Activated CD4-positive, alpha-beta T cell treated with anti-CD3 and anti-CD28 coated beads for 4 hours (primary cell): ENCODE measurements around the gene EHBP1L1.

Source experiments
- DNase-seq, 2 donors: peaks; one replicate each; pipeline ENCODE4 v3.0.0-alpha.2; 2020

The EHBP1L1 gene

GRCh38 chr11:65547446-65548125, 28.3 kb upstream of the EHBP1L1 start:
- DNase-seq, result no peak

DNA sequence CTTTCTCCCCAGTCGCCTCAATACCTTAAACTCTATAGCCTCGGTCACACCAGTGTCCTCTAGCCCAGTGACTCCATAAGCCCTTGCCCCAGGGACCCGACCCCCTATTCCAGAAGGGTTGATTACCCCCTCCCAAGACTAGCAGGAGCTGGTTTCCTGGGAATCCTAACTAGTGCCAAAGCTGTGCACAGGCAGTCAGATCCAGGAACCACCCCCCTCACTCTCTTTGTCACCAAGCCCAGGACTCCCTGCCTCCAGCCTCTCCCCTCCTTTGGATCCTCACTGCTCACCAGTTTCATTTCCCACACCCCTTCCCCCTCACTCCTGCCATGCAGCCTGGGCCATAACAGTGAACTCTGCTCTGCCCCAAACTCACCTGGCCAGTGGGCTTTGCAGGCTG, 27.5 kb upstream of the EHBP1L1 start:
- no peak for DNase-seq

DNA sequence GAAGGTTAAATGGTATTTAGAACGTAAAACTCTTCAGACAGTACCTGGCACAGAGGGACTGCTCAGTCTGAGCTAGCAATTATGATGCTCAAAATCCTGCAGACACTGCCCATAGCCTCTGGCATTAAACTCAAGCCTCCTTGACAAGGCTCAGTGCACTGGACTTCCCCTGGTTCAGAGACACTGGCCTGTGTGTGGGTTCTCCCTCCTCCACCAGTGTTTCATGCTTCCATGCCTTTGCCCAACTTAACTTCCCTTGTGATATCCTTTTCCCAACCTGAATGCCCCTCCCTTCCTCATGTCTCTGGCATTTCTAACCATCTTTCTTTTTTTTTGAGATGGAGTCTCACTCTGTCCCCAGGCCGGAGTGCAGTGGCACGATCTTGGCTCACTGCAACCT, 26.8 kb upstream of the EHBP1L1 start:
- no peak for DNase-seq

GRCh38 chr11:65551572-65552387, 24.1 kb upstream of the EHBP1L1 start:
- DNase-seq, result peak; percentile 56 to 71

- DNase-seq, result no peak
Observed at GRCh38 chr11:65552388-65552951, 23.4 kb upstream of the EHBP1L1 start.

- peak; percentile 62 to 68 for DNase-seq
Observed at GRCh38 chr11:65553301-65554001, 22.4 kb upstream of the EHBP1L1 start.

DNA sequence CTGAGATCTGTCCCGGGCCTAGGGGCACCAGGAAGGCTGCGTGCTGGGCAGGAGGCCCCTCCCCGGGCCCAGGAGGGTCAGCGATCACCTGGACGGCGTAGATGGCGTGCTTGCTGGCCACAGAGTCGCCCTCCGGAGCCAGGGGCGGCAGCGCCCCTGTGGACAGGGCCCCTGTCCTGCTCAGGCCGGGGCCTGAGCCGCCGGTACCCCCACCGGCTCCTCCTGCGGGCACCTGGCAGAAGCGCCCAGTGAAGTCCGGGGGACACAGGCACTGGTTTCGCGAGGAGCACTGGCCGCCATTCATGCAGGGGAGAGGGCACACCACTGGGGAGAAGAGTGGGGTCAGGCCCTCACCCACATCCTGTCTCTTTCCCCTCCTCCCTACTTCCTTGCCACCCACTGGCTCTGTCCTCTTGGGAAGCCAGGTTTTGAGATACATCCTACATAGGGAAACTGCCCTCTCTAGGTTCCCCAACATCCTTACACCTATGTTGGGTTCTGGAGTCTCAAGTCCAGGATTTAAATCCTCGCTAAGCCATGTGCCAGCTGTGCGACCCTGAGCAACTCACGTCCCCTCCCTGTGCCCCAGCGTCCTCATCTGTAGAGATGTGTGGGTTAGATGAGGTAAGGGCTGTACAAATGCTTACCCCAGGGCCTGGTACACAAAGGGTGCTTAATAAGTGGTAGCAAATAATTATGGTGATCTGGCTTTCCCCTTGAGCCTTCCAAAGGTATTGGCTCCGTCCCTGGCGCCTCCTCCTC, 21.6 kb upstream of the EHBP1L1 start:
- DNase-seq, result no peak

GRCh38 chr11:65554842-65555430, 20.9 kb upstream of the EHBP1L1 start:
- no peak for DNase-seq

DNA sequence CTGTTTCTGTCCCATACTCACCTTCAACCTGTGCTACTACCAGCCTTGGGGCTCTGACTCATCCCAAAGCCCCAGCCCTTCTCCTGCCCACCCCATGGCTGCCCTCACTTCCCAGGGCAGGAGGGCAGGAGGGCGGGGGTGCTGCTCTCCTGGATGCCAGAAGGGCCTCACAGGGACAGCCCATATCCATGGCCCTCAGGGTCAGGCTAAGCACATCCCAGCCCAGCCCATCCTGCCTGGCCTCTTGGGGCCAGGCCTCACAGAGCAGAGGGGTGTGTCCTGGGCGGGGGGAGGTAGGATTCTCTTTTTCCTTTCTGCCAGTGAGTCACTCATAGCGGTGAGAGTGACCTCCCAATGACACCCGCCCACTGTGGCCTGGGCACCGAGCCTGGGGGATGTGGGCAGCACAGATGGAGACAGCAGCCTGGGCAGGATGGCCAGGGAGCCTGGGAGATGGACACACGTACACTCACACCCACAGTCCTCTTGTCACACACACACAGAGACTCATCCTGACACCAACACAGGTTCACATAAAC, 20.1 kb upstream of the EHBP1L1 start:
- DNase-seq, result no peak

DNA sequence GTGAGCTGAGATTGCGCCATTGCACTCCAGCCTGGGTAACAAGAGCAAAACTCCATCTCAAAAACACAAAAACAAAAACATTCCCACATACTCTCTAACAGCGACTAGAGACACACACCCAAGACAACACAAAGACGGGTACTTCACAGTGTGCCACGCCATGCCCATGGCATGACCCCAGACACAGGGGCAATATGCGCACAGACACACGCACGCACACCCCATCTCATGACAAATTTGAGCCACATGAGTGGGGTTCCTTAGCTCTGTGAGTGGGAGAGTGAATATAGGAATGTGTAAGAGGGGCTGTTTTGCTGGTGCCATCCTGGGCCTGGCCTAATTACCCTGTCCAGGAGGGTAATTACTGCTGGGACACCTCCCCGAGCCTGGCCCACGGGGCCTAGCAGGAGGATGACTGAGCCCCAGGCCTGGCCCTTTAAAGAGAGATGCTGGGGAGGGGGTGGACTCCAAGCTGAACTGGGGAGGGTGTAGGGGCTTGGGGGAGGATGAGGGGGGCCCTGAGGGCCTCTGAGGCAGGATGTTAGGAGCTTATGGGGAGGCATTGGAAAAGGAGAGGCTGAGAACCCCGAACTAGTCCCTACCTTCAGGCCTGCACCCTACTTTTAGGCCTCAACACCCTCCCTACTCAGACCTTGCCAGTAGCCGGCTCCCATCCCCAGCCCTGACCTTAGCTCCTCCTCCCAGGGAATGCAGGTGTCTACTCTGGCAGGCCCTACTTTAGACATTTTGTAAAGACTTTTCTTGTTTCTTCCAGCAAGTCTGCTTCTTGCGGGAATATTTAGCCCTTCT, 19.2 kb upstream of the EHBP1L1 start:
- no peak for DNase-seq

DNA sequence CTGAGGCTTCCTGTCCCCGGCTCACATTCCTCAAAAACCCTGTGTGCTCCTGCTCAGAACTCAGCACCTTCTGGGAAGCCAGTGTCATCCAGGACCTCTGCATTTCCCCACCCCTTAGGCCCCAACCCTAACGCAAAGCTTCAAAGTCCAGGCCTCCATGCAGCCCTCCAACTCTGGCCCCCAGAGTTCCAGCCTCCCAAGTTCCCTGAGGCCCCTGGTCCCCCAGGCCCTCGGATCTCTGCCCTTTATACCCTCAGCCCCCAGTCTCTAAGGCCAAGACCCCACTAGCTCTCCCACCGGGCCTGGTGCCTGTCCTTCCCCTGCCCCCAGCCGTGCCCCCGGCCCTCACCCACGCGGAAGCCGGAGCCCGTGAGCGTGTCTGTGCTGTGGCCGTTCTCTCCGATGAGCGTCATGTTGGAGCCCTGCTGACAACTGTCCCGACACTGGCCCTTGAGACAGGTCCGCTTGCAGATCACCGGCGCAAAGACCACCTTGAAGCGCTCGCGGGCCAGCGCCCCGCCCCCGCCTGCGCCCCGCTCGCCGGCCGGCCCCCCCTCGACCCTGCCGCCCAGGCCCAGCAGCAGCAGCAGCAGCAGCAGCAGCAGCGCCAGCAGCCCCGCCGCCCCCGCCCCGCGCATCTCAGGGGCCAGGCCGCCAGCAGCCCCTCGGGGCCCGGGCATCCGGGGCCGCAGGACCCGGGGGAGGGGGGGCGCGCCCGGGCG, 18.4 kb upstream of the EHBP1L1 start:
- no peak for DNase-seq

DNA sequence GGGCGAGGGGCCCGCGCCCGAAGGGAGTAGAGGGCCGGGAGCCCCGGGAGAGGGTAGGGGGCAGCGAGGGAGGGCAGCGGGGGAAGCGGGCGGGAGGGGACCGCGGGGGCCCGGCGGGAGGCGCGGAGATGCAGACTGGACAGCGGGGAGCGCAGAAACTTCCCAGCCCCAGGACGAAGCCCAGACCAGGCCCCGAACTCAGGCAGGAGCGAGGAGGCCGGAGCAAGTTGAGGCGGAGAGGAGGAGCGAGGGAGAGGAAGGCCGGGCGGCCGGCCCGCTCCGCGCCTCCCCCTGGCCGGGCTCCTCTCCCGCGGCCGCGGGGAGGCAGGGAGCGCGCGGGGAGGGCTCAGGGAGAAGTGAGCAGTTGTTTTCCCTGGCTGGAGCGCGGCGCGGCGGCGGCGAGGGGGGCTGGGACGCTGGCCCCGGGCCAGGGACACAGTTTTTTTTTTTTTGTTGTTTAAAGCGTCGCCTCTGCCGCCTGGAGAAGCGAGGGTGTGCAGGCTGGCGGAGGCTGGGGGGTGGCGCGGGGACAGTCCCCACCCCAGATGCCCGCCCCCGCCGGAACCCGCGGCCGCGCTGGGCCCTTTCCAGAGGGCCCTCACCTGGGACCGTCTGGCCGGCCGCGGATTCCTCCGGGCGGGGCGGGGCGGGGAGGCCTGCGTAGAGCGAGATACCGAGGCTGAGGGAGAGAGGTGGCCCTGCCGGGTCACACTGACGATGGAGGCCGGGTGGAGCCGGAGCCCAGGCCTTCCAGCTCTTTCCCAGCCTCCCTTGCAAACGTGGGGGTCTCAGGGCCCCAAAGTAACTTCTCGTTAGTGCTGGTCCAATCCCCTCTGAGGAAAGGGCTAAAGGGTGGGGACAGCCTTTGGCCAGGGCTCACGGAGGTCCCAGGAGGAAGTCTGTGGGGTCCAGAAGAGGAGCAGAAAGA, 17.6 kb upstream of the EHBP1L1 start, which contains the start of gene LTBP3:
Gene LTBP3, minus strand, starts transcription at position 358 of the 928 bp plus-strand sequence. CDS start 400 bp downstream, outside the sequence.
- peak in 1 of 2 donors; percentile 40 for DNase-seq

GRCh38 chr11:65558930-65559509, 16.8 kb upstream of the EHBP1L1 start:
- no peak for DNase-seq

DNA sequence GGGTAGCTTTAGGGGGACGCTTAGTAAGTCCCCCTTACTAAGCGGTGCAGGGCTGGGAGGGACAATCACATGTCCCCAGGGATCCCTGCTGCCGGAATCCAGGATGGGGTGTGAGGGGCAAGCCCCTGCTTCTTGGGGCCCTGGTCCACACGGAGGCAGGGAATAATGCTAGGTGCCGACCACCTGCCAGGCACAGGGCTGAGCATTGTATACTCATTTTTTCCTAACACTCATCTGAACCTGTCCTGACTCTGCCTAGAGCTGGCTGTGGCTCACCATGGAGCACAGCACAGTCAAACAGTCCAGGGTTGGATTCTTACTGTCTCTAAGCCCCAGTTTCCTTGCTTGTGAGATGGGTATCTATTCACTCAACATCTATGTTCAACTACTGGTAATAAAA, 16.3 kb upstream of the EHBP1L1 start:
- no peak for DNase-seq

GRCh38 chr11:65559951-65560537, 15.8 kb upstream of the EHBP1L1 start:
- no peak for DNase-seq

DNA sequence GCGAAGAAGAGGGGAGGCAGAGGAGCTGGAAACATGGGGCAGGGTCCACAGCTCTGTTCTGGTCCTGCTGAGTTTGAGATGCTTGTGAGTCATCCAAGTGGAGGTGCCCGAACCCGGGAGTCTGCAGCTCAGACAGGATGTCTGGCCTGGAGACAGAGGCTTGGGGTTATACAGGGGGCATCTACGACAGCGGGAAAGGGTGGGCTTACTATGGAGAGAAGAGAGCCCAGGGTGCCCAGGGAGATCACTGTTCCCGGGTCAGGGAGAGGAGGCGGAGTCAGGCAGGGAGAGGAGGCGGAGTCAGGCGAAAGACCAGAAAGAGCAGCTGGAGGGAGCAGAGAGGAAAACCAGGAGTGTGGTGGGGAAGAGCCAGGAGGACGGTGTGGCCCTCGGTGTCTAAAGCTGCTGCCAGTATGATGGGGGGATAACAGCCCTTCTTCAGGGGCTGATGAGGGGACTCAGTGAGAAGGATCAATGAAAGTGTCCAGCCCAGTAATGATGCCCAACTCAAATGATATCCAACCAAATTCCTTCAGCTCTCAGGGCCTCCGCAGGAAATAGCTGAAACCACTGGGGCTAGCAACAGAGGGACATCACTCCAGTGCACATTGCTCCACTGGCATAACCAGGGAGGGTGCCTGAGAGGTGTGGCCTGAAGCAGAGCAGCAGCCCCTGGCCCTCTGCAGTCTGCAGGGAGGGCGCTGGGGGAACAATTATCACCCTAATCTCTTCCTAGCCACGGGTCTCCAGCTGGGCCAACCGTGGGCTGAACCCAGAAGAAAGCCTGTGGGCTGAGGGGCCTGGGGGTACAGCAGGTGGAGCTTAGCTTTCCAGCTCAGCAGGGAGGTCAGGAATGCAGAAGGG, 15.1 kb upstream of the EHBP1L1 start:
- DNase-seq, result no peak

DNA sequence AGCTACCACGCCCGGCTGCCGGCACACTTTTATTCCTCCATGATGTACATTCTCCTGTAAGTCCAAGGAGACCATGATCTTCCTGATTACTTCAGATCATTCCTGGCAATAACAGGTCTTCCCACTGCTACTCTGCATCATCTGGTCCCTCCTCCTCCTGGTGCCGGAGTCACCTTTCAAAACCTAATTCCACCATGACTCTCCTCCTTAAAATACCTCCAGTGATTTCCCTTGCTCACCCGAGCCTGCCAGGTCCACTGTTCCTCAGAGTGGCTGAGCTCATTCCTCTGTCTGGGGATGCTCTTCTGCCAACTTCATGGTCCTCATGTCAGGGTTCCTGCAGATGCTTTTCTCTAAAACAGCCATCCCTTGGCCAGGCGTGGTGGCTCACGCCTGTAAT, 13.8 kb upstream of the EHBP1L1 start:
- no peak for DNase-seq
